Measurements from ENCODE around the gene DTNBP1.

The DTNBP1 gene

GRCh38 chr6:15522856-15523529 lies 139.8 kb downstream of the DTNBP1 start:
- TF ChIP-seq CTCF (IDR thresholded peaks at IDR 0.05): no peak
- Histone ChIP-seq H3K4me3 (ENCODE audit: low read depth in 1 of 2, low read length in 1 of 2) (no peak overlapping the region), H3K4me1 (ENCODE audit: control insufficient read depth in 1 of 2, insufficient read depth in 1 of 2, low read depth in 1 of 2, low read length in 1 of 2) (peaks cover 7 to 20% of the 10 kb centered on the region in 2 experiments), H3K9me3 (no peaks in the 10 kb centered on the region), H3K27me3 (no peaks in the 10 kb centered on the region), H3K36me3 (peaks cover 75% of the 10 kb centered on the region), H3K27ac (peak overlapping the region; percentile 63)

GRCh38 chr6:15522427-15522826 lies 140.4 kb downstream of the DTNBP1 start:
- peaks cover 77% of the 10 kb centered on the region for H3K36me3 ChIP-seq
- peaks cover 7 to 20% of the 10 kb centered on the region in 2 experiments for H3K4me1 ChIP-seq (ENCODE audit: control insufficient read depth in 1 of 2, insufficient read depth in 1 of 2, low read depth in 1 of 2, low read length in 1 of 2)
- TF ChIP-seq CTCF (IDR thresholded peaks at IDR 0.05): no peak
- H3K27ac ChIP-seq: peak overlapping the region; percentile 63
- no peaks in the 10 kb centered on the region for H3K9me3 ChIP-seq
- H3K4me3 ChIP-seq (ENCODE audit: low read depth in 1 of 2, low read length in 1 of 2): no peak overlapping the region
- H3K27me3 ChIP-seq: no peaks in the 10 kb centered on the region

- Histone ChIP-seq H3K36me3 (peaks cover 81% of the 10 kb centered on the region), H3K9me3 (no peaks in the 10 kb centered on the region), H3K4me1 (ENCODE audit: control insufficient read depth in 1 of 2, insufficient read depth in 1 of 2, low read depth in 1 of 2, low read length in 1 of 2) (peaks cover 7 to 20% of the 10 kb centered on the region in 2 experiments), H3K27ac (peak overlapping the region; percentile 63), H3K4me3 (ENCODE audit: low read depth in 1 of 2, low read length in 1 of 2) (no peak overlapping the region), H3K27me3 (no peaks in the 10 kb centered on the region)
- no peak for TF ChIP-seq CTCF (IDR thresholded peaks at IDR 0.05)
These were observed 140.8 kb downstream of the DTNBP1 start for GRCh38 chr6:15522026-15522425.

GRCh38 chr6:15521582-15521981 lies 141.2 kb downstream of the DTNBP1 start:
- H3K36me3 ChIP-seq: peaks cover 85% of the 10 kb centered on the region
- no peak for TF ChIP-seq CTCF (IDR thresholded peaks at IDR 0.05)

GRCh38 chr6:15520626-15521203 lies 142.1 kb downstream of the DTNBP1 start:
- H3K4me3 ChIP-seq (ENCODE audit: low read depth in 1 of 2, low read length in 1 of 2): no peak overlapping the region
- no peak overlapping the region for H3K27ac ChIP-seq
- peaks cover 7 to 20% of the 10 kb centered on the region in 2 experiments for H3K4me1 ChIP-seq (ENCODE audit: control insufficient read depth in 1 of 2, insufficient read depth in 1 of 2, low read depth in 1 of 2, low read length in 1 of 2)
- peaks cover 87% of the 10 kb centered on the region for H3K36me3 ChIP-seq
- H3K9me3 ChIP-seq: no peaks in the 10 kb centered on the region
- no peak for TF ChIP-seq CTCF (IDR thresholded peaks at IDR 0.05)
- no peaks in the 10 kb centered on the region for H3K27me3 ChIP-seq

More at GRCh38 chr6:15521582-15521981, 141.2 kb downstream of the DTNBP1 start:
- H3K27me3 ChIP-seq: no peaks in the 10 kb centered on the region
- H3K4me1 ChIP-seq (ENCODE audit: control insufficient read depth in 1 of 2, insufficient read depth in 1 of 2, low read depth in 1 of 2, low read length in 1 of 2): peaks cover 7 to 20% of the 10 kb centered on the region in 2 experiments
- H3K4me3 ChIP-seq (ENCODE audit: low read depth in 1 of 2, low read length in 1 of 2): no peak overlapping the region
- H3K27ac ChIP-seq: peak overlapping the region; percentile 63
- H3K9me3 ChIP-seq: no peaks in the 10 kb centered on the region
